Endothelial cell of coronary artery (primary cell): ENCODE data around the gene KRTAP5-6. TPM values are rescaled to one million over a fixed set of nuclear protein-coding genes. Genes with fewer than 3 reads are reported as not detected.

ENCODE experiments used
- total RNA-seq: library from RNA; depleted of rRNA; stranded (reverse); fragments of >200 nt; gene quantifications from 2 replicates; pipeline ENCODE4 v1.2.3, GENCODE V29; 2014

KRTAP5-6 gene
- not detected in 2 replicates for total RNA-seq

GRCh38 chr11:1696608-1697570 lies at the start of gene KRTAP5-6:
KRTAP5-6 (plus strand) TSS chr11:1697195; CDS start chr11:1697246, 51 bp downstream.

Other genes starting within 250 kb of the KRTAP5-6 start
- gene MOB2, start 210.4 kb upstream of the KRTAP5-6 start, total RNA-seq: 48.4 and 48.8 TPM in 2 replicates
- gene DUSP8, start 124.9 kb upstream of the KRTAP5-6 start, total RNA-seq: 0.45 and 0.85 TPM in 2 replicates
- gene KRTAP5-1, start 111.9 kb upstream of the KRTAP5-6 start, total RNA-seq: not detected in 2 replicates
- gene KRTAP5-2, start 98.9 kb upstream of the KRTAP5-6 start, total RNA-seq: not detected in 2 replicates
- gene KRTAP5-3, start 88.7 kb upstream of the KRTAP5-6 start, total RNA-seq: not detected in 2 replicates
- not detected in 2 replicates for gene KRTAP5-4, start 75.1 kb upstream of the KRTAP5-6 start, total RNA-seq
- gene KRTAP5-5, start 67.4 kb upstream of the KRTAP5-6 start, total RNA-seq: not detected in 2 replicates
- gene IFITM10, start 53.4 kb downstream of the KRTAP5-6 start, total RNA-seq: 0.09 and 0.56 TPM in 2 replicates
- gene CTSD, start 66.7 kb downstream of the KRTAP5-6 start, total RNA-seq: 74.7 and 185 TPM in 2 replicates
- gene SYT8, start 137.8 kb downstream of the KRTAP5-6 start, total RNA-seq: 0.09 TPM in 1 of 2 replicates, not detected in the other
- gene TNNI2, start 141.8 kb downstream of the KRTAP5-6 start, total RNA-seq: not detected in 2 replicates
- gene LSP1, start 155.9 kb downstream of the KRTAP5-6 start, total RNA-seq: 1.5 and 1.9 TPM in 2 replicates
- gene PRR33, start 194.7 kb downstream of the KRTAP5-6 start, total RNA-seq: not detected in 2 replicates
- not detected in 2 replicates for gene TNNT3, start 222.5 kb downstream of the KRTAP5-6 start, total RNA-seq